Cardiac muscle cell (in vitro differentiated cells and primary cell): ENCODE data around the gene TPD52L1. TPM values are rescaled to one million over a fixed set of nuclear protein-coding genes. Genes with fewer than 3 reads are reported as not detected.

Experiments
- DNase-seq, 2 donors: peaks; one replicate each; pipeline versions ENCODE4 v3.0.0 to v3.0.0-alpha.2; 2010 to 2017; ENCODE audit warnings: low read depth in 1 of 2, low spot score in 1 of 2
- H3K27ac ChIP-seq: fragments of 200-600 bp; sonication (generic); 2 replicates; pipeline ENCODE4 v1.5.1; 2016
- H3K27me3 ChIP-seq: fragments of 200-600 bp; sonication (generic); 2 replicates; pipeline ENCODE4 v1.6.0; 2016; ENCODE audit warnings: control low read depth
- H3K36me3 ChIP-seq: fragments of 200-600 bp; sonication (generic); 2 replicates; pipeline ENCODE4 v1.5.1; 2016; ENCODE audit warnings: control low read depth
- H3K4me1 ChIP-seq: fragments of 200-600 bp; sonication (generic); 2 replicates; pipeline ENCODE4 v1.8.1; 2017; ENCODE audit warnings: low read depth, mild to moderate bottlenecking, mixed run types
- H3K4me3 ChIP-seq: fragments of 200-600 bp; sonication (generic); 2 replicates; pipeline ENCODE4 v1.5.1; 2016; ENCODE audit warnings: mild to moderate bottlenecking
- H3K9me3 ChIP-seq: fragments of 200-600 bp; sonication (generic); 2 replicates; pipeline ENCODE4 v1.5.1; 2017; ENCODE audit warnings: low read depth, mild to moderate bottlenecking, control low read depth
- CTCF ChIP-seq: IDR thresholded peaks from 2 replicates; pipeline ENCODE4 v1.5.1; 2012; ENCODE audit warnings: low read depth, mild to moderate bottlenecking, low read length
- polyA plus RNA-seq: library from polyadenylated mRNA; unstranded; fragments of >200 nt; fragmentation: Nextera tagmentation; extraction: Ambion mirVana; gene quantifications from 2 replicates; pipeline ENCODE4 v1.2.1, GENCODE V29; 2016
- total RNA-seq: library from RNA; depleted of rRNA; stranded (reverse); fragments of >200 nt; gene quantifications from 2 replicates; pipeline ENCODE4 v1.2.3, GENCODE V29; 2016

Gene TPD52L1
- total and polyA plus RNA-seq, 2 experiments from 2014 or later = 49.2 to 72.8 TPM

DNA sequence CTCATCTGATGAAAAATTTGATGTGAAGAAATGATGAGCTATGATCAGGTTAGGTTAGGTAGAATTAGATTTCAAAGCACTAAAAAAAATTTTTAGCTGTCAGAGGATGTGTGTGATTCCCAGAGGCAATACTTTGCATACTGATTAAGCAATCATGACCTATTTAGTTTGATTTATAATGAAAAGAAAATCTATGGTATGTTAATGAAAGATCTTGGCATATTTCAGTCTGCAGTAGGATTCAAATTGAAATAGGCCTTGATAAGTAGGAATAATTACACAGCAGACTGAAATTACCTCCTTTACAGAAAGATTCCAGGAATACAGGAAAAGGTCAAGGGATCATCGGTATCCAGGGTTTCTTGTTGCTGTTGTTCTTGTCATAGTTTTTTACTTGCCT is 78.9 kb downstream of the TPD52L1 start:
- peak in 1 of 2 donors; percentile 14 for DNase-seq
- H3K27me3 ChIP-seq = no peaks in the 10 kb centered on the region
- peaks cover 7% of the 10 kb centered on the region for H3K4me1 ChIP-seq
- TF ChIP-seq CTCF = no peak
- H3K4me3 ChIP-seq = no peak overlapping the region
- no peak overlapping the region for H3K27ac ChIP-seq
- H3K36me3 ChIP-seq = no peaks in the 10 kb centered on the region
- no peaks in the 10 kb centered on the region for H3K9me3 ChIP-seq

GRCh38 chr6:125233202-125233601 is 79.6 kb downstream of the TPD52L1 start:
- Histone ChIP-seq H3K27ac (no peak overlapping the region), H3K4me1 (peaks cover 7% of the 10 kb centered on the region), H3K9me3 (no peaks in the 10 kb centered on the region), H3K4me3 (no peak overlapping the region), H3K36me3 (no peaks in the 10 kb centered on the region), H3K27me3 (no peaks in the 10 kb centered on the region)
- DNase-seq = no peak
- TF ChIP-seq CTCF = no peak

- no peak overlapping the region for H3K4me3 ChIP-seq
- peaks cover 7% of the 10 kb centered on the region for H3K4me1 ChIP-seq
- peak in 1 of 2 donors; percentile 30 for DNase-seq
- no peak overlapping the region for H3K27ac ChIP-seq
- TF ChIP-seq CTCF = no peak
- no peaks in the 10 kb centered on the region for H3K9me3 ChIP-seq
- H3K36me3 ChIP-seq = no peaks in the 10 kb centered on the region
- no peaks in the 10 kb centered on the region for H3K27me3 ChIP-seq
These were observed 83.2 kb downstream of the TPD52L1 start for GRCh38 chr6:125236536-125237327.

- H3K27me3 ChIP-seq = no peaks in the 10 kb centered on the region
- H3K4me3 ChIP-seq = no peak overlapping the region
- H3K4me1 ChIP-seq = peaks cover 7% of the 10 kb centered on the region
- H3K36me3 ChIP-seq = no peaks in the 10 kb centered on the region
- H3K9me3 ChIP-seq = no peaks in the 10 kb centered on the region
- no peak for DNase-seq
- TF ChIP-seq CTCF = no peak
- H3K27ac ChIP-seq = no peak overlapping the region
These were observed 84.2 kb downstream of the TPD52L1 start for GRCh38 chr6:125237764-125238163.

GRCh38 chr6:125245109-125245508 is 91.5 kb downstream of the TPD52L1 start:
- H3K36me3 ChIP-seq = no peaks in the 10 kb centered on the region
- H3K4me1 ChIP-seq = no peaks in the 10 kb centered on the region
- no peak for TF ChIP-seq CTCF
- no peaks in the 10 kb centered on the region for H3K27me3 ChIP-seq
- H3K4me3 ChIP-seq = no peak overlapping the region
- no peaks in the 10 kb centered on the region for H3K9me3 ChIP-seq
- no peak overlapping the region for H3K27ac ChIP-seq
- no peak for DNase-seq
